AG10803 (cell line): ENCODE data around the gene PTMS.

Experiments used
- DNase-seq: peaks from one replicate; pipeline ENCODE4 v3.0.0; 2010; ENCODE audit warnings: low read depth
- H3K4me3 ChIP-seq: 2 replicates; pipeline ENCODE4 v1.5.1; 2011; ENCODE audit warnings: mild to moderate bottlenecking, low read length, control low read depth
- CTCF ChIP-seq: conservative IDR thresholded peaks from 2 replicates; pipeline ENCODE4 v1.5.1; 2011; ENCODE audit warnings: mild to moderate bottlenecking, low read length, control low read depth, inconsistent platforms

The PTMS gene

GRCh38 chr12:6819106-6820030, 53.2 kb downstream of the PTMS start:
- DNase-seq: no peak
- no peak overlapping the region for H3K4me3 ChIP-seq
- no peak for TF ChIP-seq CTCF

- no peak for DNase-seq
- H3K4me3 ChIP-seq: no peak overlapping the region
- TF ChIP-seq CTCF: no peak
Measured at GRCh38 chr12:6820166-6820565, 54.0 kb downstream of the PTMS start.
